Bone marrow (tissue), 2 donors: Measurements from ENCODE around the gene NCOA5.
"Not testable (repeated sequence)": the region's sequence is repeated elsewhere in the genome, so short reads cannot be mapped to it uniquely, and the experiment has no call there.

Source experiments
- DNase-seq, 2 donors: peaks; one replicate each; lab custom pipeline; 2025; lab: John Stamatoyannopoulos, UW

Gene NCOA5

DNA sequence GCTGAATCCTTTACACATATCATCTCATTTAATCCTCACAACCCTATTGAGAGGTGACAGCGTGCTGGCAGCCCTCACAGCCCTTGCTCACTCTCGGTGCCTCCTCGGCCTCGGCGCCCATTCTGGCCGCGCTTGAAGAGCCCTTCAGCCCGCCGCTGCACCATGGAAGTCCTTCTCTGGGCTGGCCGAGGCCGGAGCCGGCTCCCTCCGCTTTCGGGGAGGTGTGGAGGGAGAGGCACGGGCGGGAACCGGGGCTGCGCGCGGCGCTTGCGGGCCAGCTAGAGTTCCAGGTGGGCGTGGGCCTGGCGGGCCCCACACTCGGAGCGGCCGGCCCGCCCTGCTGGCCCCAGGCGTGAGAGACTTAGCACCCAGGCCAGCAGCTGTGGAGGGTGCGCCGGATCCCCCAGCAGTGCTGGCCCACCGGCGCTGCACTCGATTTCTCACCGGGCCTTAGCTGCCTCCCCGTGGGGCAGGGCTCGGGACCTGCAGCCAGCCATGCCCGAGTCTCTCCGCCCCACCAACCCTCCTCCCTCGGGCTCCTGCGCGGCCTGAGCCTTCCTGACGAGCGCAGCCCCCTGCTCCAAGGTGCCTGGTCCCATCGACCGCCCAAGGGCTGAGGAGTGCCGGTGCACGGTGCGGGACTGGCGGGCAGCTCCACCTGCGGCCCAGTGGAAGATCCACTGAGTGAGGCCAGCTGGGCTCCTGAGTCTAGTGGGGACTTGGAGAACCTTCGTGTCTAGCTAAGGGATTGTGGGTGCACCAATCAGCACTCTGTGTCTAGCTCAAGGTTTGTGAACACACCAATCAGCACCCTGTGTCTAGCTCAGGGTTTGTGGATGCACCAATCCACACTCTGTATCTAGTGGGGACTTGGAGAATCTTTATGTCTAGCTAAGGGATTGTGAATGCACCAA lies 2.1 kb upstream of the NCOA5 start:
- DNase-seq = not testable (repeated sequence)

GRCh38 chr20:46089167-46089416 lies 670 bp downstream of the NCOA5 start:
- DNase-seq = no peak

DNA sequence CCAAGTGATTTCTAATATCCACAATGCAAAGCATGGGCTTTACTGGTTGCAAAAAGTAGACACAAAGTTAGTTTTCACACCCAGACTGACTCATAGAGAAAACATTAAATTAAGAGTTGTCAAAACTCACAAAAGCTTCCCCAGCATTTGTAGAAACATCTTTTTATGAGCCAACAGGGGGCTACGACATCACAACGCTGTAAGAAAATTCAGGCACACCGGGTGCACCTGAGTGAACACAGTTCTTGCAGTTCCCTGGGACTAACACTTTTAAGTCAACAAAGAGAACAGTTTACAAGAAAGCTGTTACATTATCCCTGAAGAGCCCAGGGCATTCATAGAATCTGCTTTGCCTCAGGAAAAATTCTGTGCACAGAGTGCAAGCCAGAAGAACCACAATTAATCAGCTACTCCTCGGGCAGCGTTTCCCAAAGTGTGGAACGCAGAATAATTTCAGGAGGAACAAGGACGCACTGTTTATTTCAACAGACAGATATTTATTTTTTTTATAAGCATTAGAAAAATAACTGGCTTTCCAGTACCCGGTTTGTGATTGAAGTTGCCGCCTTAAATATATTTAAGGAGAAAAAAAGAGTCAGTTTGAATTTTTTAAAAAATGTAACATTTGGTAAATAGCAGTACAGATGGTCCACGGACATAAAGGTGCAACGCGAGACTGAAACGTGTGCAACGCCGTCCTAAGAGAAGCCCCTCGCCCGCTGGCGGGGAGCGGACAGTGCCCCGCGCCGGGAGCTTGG lies 1.2 kb downstream of the NCOA5 start:
- no peak for DNase-seq

- DNase-seq = no peak
Observed at GRCh38 chr20:46087161-46087560, 2.6 kb downstream of the NCOA5 start.

GRCh38 chr20:46085179-46085851 lies 4.4 kb downstream of the NCOA5 start:
- no peak for DNase-seq

DNA sequence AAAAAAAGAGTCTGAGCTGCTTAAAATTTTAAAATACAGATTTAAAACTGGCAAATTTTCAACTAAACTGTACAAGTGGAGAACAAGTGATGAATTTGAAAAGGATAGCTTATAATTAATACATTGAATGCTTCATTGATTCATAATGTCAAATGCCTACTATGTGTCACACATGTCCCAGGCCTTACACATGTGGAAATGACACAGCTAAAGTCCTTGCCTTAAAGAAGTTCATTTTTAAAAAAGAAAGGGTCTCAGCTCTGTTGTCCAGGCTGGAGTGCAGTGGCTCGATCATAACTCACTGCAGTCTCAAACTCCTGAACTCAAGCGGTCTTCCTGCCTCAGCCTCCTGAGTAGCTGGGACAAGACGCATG lies 5.0 kb downstream of the NCOA5 start:
- no peak for DNase-seq

GRCh38 chr20:46083531-46084061 lies 6.2 kb downstream of the NCOA5 start:
- DNase-seq = no peak

GRCh38 chr20:46083101-46083500 lies 6.7 kb downstream of the NCOA5 start:
- no peak for DNase-seq

DNA sequence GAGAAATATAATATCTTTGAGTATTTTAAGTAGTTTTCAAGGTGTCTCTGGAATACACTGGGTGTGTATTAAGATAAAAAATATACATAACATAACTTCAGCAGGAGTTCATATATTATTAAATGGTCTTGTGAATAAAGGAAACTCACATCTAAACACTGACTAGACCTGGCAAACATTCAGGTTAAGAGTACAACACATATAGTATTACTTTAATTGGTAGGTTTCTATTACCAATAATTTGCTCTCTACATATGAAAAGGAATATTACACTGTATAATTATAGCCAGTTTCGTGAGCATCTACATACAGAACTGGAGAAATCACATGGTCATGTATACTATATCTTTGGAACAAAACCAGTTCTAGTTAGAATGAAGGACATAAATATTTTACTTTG lies 8.7 kb downstream of the NCOA5 start:
- DNase-seq = no peak

DNA sequence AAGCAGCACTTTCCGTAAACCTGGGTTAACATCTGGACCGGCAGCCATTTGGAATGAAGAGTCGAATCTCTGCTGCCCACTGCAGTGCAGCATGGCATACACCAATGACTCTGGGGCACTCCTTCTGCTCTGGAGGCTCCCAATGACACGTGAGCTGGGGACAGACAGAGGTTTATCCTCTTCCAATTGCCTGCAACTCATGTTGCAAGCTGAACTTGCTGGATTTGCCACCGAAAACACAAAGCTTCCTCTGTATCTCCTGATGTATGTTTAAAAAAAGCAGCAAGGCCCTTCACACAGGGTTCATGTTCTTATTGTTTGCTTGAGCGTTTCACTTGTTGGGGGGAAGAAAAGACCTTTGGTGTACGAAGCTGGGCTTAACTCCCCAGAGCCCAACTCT lies 10.8 kb downstream of the NCOA5 start:
- no peak for DNase-seq

- no peak for DNase-seq
Observed at GRCh38 chr20:46077642-46078305, 12.0 kb downstream of the NCOA5 start.

DNA sequence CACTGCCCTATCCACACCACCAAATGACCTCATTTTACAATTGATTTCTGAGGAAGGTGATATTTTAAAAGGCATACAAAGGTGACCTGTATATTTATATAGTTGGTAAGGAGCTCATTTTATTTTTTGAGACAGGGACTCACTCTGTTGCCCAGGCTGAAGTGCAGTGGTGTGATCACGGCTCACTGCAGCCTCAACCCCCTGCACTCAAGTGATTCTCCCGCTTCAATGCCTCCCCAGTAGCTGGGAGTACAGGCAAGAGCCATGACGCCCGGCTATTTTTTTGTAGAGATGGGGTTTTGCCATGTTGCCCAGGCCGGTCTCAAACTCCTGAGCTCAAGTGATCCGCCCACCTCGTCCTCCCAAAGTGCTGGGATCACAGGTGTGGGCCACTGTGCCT lies 13.0 kb downstream of the NCOA5 start:
- no peak for DNase-seq

GRCh38 chr20:46074006-46074405 lies 15.8 kb downstream of the NCOA5 start:
- DNase-seq = no peak

DNA sequence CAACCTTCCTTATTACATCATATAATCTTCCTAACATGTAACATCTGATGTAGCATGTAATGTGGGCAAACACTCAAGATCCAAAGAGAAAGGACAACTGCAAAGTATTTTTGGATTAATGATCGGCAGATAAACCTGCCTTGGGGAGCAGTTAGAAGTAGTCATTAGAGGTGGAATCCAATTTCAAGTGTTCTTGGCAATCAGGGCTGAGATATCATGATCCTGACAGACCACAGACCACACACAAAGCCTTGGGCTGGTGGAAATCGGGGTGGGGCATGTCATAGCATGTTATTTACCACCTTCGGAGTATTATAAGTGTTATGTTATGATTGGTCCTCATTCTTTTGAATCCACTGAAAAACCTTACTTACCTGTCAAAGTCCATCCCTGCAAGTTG lies 16.3 kb downstream of the NCOA5 start:
- DNase-seq = no peak

- DNase-seq = no peak
Observed at GRCh38 chr20:46073024-46073423, 16.7 kb downstream of the NCOA5 start.

DNA sequence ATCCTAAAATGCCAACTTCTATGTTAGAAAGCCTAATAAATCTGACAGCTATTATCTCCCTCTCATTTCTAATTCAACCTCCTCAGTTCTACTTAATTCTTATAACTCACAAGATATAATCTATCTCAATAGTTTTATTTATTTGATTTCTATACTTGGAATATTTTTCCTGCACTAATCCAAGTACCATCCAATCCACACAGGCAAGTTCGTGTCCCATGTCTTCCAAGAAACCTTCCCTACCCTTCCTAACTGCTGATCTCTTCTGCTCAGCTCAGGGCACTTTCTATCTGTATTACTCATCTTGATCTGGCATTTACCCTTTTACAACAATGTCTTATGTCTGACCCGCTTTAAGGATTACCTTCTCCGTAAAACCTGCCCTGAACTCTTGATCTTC lies 18.2 kb downstream of the NCOA5 start:
- no peak for DNase-seq

GRCh38 chr20:46070215-46070900 lies 19.4 kb downstream of the NCOA5 start:
- no peak for DNase-seq

DNA sequence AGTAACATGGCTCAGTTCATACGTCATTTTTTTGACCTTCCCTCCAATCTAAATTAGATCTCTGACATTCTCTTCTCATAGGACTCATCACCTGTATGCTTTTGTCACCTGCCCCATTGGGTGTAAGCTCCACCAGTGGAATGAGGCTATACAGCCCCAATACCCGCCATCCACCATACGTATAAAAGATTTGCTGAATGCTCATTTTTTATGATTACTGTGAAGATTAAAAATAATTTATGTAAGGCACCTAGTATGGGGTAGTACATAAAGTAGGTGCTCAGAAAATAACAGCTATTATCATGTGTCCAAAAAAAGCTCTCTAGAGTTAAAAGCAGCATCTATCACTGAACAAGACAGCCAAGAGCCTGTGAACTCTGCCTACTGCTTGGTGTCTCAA lies 24.1 kb downstream of the NCOA5 start:
- DNase-seq = no peak

DNA sequence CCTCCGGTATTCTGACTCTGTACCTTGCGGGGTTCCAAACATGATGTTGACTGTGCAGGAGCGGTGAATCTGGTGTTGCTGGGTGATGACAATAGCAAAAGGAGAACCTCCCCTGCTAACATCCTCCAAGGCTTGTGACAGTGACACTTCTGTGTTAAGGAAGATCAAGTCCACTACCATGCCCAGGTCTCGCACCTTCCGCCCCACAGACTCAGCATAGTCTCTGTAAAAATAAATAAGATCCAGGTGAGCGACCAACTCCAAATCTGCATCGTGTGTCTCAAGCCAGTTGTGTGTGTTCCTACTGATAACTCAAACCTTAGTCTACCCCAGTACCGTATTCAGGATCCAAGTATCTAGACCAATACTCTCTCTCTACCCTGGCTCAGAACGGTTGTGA lies 24.8 kb downstream of the NCOA5 start:
- DNase-seq = no peak

DNA sequence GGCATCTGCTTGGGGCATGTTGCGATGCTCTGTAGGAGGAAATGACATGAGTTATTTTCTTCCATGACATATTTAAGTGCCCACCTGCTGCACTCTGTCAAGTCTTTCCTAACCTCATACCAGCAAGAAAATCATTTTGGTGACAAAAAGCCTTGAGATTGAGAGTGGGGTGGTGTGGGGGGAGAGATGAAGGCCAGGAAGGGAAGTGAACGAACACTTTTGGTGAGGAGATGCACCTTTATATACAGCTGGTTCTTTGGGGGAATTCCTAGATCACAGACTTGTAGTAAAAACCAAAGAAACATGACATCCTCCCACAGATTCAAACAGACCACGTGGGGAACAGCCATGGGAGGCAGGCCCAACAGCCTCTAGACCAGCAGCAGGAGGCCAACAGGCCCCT lies 26.1 kb downstream of the NCOA5 start:
- DNase-seq = no peak

DNA sequence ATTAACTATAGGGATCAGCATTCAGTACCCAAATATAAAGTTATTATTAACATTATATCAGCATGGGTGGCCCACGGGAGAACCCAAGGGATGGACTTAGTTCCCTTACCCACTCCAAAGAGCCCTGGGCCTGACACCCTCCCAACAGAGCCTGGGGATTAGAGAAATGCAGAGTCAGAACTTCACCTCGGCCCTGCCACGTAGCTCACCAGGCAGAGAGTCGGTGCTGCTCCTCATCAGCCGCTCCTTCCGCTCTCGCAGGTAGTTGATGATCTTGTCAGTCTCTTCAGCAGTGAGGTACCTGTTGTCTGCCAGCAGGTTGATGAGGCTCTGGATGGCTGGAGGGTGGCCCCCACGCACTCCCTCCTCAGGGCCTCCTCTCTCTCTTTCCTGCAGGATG lies 26.6 kb downstream of the NCOA5 start:
- DNase-seq = no peak

DNA sequence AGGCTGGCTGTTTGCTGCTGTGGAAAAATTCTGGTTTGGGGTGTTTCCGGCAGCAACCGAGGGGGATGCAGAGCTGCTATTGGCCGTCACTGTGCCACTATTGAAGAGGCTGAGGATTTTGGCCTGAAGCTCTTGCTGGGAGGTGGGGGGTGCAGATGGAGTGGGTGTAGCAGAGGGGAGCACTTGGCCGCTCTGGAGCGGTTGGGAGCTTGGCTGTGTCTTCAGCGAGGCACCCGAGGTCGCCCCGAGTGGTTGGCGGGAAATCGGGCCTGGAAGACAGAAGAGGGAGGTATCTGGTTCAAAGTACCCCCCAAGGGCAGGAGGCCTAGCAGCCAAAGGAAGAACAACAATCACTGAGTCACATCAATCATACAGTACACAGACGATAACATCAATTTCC lies 27.1 kb downstream of the NCOA5 start:
- no peak for DNase-seq
